Prostate gland (tissue), 2 donors: ENCODE results near the gene CCDC200.

ENCODE experiments used
- POLR2A ChIP-seq: fragments of 450-650 bp; IDR thresholded peaks from one replicate; pipeline ENCODE4 v1.6.1; 2016; ENCODE audit warnings: antibody characterized with exemption, mild to moderate bottlenecking
- POLR2AphosphoS5 ChIP-seq: sonication (generic); formaldehyde crosslinking; IDR thresholded peaks from one replicate; pipeline ENCODE4 v1.6.1; 2017; ENCODE audit warnings: antibody characterized with exemption
- TF ChIP-seq, protein P1 (sequence below), 4 experiments: fragments of 200-600 bp in 2 of 4; fragments of 450-650 bp in 2 of 4; sonication (generic) in 2 of 4; IDR thresholded peaks; 1 replicate in 3 of 4; 2 replicates in 1 of 4; pipeline ENCODE4 v1.5.1; 2016 to 2019; ENCODE audit warnings: antibody characterized with exemption in 4 of 4, mild to moderate bottlenecking in 2 of 4, moderate library complexity in 2 of 4

DNA sequence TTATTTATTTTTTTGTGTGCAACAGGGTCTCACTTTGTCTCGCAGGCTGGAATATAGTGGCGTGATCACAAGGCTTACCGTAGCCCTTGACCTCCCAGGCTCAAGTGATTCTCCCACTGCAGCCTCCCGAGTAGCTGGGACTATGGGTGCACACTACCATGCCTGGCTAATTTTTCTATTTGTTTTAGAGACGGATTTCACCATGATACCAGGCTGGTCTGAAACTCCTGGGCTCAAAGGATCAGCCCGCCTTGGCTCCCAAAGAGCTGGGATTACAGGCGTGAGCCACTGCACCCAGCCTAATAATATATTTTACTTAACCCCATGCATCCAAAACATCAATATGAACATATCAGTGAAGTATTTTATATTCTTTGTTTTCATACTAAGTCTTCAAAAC, 2.0 kb downstream of the CCDC200 start:
- TF ChIP-seq, protein P1, sequence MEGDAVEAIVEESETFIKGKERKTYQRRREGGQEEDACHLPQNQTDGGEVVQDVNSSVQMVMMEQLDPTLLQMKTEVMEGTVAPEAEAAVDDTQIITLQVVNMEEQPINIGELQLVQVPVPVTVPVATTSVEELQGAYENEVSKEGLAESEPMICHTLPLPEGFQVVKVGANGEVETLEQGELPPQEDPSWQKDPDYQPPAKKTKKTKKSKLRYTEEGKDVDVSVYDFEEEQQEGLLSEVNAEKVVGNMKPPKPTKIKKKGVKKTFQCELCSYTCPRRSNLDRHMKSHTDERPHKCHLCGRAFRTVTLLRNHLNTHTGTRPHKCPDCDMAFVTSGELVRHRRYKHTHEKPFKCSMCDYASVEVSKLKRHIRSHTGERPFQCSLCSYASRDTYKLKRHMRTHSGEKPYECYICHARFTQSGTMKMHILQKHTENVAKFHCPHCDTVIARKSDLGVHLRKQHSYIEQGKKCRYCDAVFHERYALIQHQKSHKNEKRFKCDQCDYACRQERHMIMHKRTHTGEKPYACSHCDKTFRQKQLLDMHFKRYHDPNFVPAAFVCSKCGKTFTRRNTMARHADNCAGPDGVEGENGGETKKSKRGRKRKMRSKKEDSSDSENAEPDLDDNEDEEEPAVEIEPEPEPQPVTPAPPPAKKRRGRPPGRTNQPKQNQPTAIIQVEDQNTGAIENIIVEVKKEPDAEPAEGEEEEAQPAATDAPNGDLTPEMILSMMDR (IDR thresholded peaks at IDR 0.05) = no peak
- no peak for TF ChIP-seq POLR2AphosphoS5
- TF ChIP-seq POLR2A = no peak
